Heart right ventricle (tissue), 16 donors: Measurements from ENCODE around the gene CBX2. TPM values are rescaled to one million over a fixed set of nuclear protein-coding genes. Genes with fewer than 3 reads are reported as not detected.

ENCODE experiments used
- ATAC-seq, 8 donors: fragments of 200-7000 bp; cut with Tn5 transposase; one replicate each; pipeline ENCODE4 v1.9.1; 2020; ENCODE audit warnings: mild to moderate bottlenecking in 8 of 8, moderate library complexity in 8 of 8, moderate number of reproducible peaks in 1 of 8
- DNase-seq, 2 donors: peaks; one replicate each; pipeline ENCODE4 v3.0.0-alpha.2; 2020
- H3K27ac ChIP-seq, 10 donors: fragments of 200-600 bp; sonication (generic) in 2 of 10; one replicate each; pipeline versions ENCODE4 v1.5.0 to v1.8.0; 2020 to 2022; ENCODE audit warnings: mild to moderate bottlenecking in 3 of 10
- H3K27me3 ChIP-seq, 7 donors: fragments of 200-600 bp; one replicate each; pipeline ENCODE4 v1.8.0; 2021 to 2022; ENCODE audit warnings: mild to moderate bottlenecking in 2 of 7
- H3K36me3 ChIP-seq, 9 donors: fragments of 200-600 bp; sonication (generic) in 1 of 9; one replicate each; pipeline versions ENCODE4 v1.5.0 to v1.8.0; 2020 to 2022; ENCODE audit warnings: mild to moderate bottlenecking in 2 of 9
- H3K4me1 ChIP-seq, 9 donors: fragments of 200-600 bp; sonication (generic) in 1 of 9; one replicate each; pipeline versions ENCODE4 v1.5.0 to v1.8.0; 2020 to 2022; ENCODE audit warnings: mild to moderate bottlenecking in 4 of 9
- H3K4me3 ChIP-seq, 10 donors: fragments of 200-600 bp; sonication (generic) in 2 of 10; one replicate each; pipeline versions ENCODE4 v1.5.0 to v1.8.0; 2020 to 2022; ENCODE audit warnings: mild to moderate bottlenecking in 7 of 10, moderate library complexity in 2 of 10
- H3K9me3 ChIP-seq, 11 donors: fragments of 200-600 bp in 10 of 11; sonication (generic) in 2 of 11; one replicate each; pipeline versions ENCODE4 v1.5.0 to v1.8.0; 2013 to 2022; ENCODE audit warnings: mild to moderate bottlenecking in 2 of 11, control low read depth in 1 of 11, moderate library complexity in 1 of 11
- WGBS, 2 donors: extraction: QIAGEN DNeasy Blood & Tissue Kit; methylation state at CpG; one replicate each; pipeline ENCODE4 v1.1.7; 2013; ENCODE audit warnings: inconsistent platforms in 1 of 2; 5-methylcytosine and 5-hydroxymethylcytosine counted together
- intact Hi-C, 10 donors: fragments of 100-400 bp; cut with DNase I; formaldehyde crosslinking; loops; one replicate each; pipeline versions ENCODE4 v1.11.1 to v1.14.2; 2022
- polyA plus RNA-seq, 2 donors: library from polyadenylated mRNA; stranded (reverse); fragments of 200-250 nt; gene quantifications; one replicate each; pipeline ENCODE4 v1.2.3, GENCODE V29; 2013
- total RNA-seq, 10 donors: library from RNA; stranded (reverse); fragmentation: NEBNext Ultra II Directional in 3 of 10; extraction: Animal tissue kit (Norgen Biotek cat#: 25700) in 3 of 10; gene quantifications; one replicate each; pipeline versions ENCODE4 v1.2.1 to v1.2.4, GENCODE V29; 2021 to 2023
- TF ChIP-seq, protein P1 (sequence below), 9 donors: fragments of 200-600 bp; sonication (generic) in 2 of 9; IDR thresholded peaks; one replicate each; pipeline versions ENCODE4 v1.5.0 to v1.8.0; 2021 to 2022; ENCODE audit warnings: antibody characterized with exemption in 9 of 9, mild to moderate bottlenecking in 5 of 9, moderate library complexity in 1 of 9
- donor health status: Arrhythmogenic right ventricular cardiomyopathy.
- donor health status: ischemic (EF 13 %, LVEDD 7.1; RV severe dilation, severe dysfunction).
- donor health status: healthy with polysubstance abuse.
- donor health status: DM: no; HTN: yes; CAD: no.
- donor health status: DM: no; HTN: no; CAD: no.
- donor health status: ischemic (EF 25% LVEDD 6.9; RV normal size, moderate dysfunction).
- donor health status: ischemic (EF 25% LVEDD 5.7; RV mildly dilated, moderate dysfunction).
- donor health status: healthy.
- donor health status: DM: yes; HTN: yes; CAD: no.
- donor health status: Ischemic cardiomyopathy.
- donor health status: ischemic (EF 35%, LVEDD 5.7; RV mildly dilated, moderate dysfunction).
- donor health status: nonischemic (EF 11% LVEDD 7.7; RV severe dilation, severe dysfunction).
- donor health status: DM: yes; HTN: yes; CAD: no.
- donor health status: PGD.
- donor health status: ischemic (EF 29% LVEDD 5.4; RV normal size, mild dysfunction).
- donor health status: nonischemic (EF 23%, LVEDD 6.1; RV moderate dilation, normal function).

Gene CBX2
- total and polyA plus RNA-seq, 12 donors, result 1.5 to 7.1 (median 2.9) TPM

DNA sequence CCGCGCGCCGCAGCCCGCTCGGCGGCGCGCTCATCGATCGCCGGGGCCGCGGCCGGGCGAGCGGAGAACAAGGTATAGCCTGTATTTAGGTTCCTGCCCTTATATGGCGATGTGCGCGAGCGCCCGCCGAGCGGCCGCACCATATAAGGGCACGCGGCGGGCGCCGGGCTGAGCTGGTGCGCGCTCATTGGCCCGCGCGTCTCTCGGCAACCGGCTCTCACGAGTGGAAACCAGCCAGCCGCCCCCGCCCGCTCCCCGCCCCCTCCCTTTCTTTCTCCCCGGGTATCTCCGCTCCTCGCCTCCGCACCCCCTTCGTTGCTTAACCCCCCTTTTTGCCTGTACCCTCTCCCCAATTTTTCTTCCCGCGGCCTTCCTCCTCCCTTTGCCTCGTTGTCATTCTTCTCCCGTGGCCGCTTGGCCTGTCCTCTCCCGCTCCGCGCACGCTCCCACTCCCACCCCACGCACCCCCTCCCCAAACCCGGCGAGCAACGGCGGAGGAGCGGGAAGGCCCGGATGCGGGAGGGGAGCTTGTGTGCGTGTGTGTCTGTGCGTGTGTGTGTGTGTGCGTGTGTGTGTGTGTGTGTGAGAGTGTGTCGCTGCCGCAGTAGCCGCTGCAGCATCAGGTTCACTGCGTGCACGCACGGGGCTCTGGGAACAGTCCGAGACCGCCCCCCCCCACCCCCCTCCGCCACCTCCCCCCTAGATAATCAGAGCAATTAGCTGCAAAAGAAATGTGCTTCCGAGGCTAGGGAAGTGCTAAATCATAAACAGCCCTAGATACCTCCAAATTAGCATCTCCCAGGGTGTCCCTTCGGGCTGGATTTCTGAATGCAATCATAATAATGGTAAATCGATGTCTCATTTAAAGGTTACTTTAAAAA lies 32.4 kb downstream of the CBX2 start:
- Histone ChIP-seq H3K36me3 (no peaks in the 10 kb centered on the region), H3K27me3 (peaks cover 48 to 96% (median 93%) of the 10 kb centered on the region in 7 donors), H3K4me1 (peaks cover 20 to 61% (median 43%) of the 10 kb centered on the region in 9 donors), H3K4me3 (peak overlapping the region in 9 of 10 donors; percentile 5 to 39 (median 31)), H3K27ac (no peak overlapping the region), H3K9me3 (no peaks in the 10 kb centered on the region)
- peak; percentile 60 to 73 for DNase-seq
- ATAC-seq, result peak; percentile 66 to 88 (median 78)
- WGBS, 2 donors, result 0 to 1% methylated on average over 74 to 79 of the region's 79 CpGs
- intact Hi-C loops, result loop anchor here in 2 of 10 donors (2.0 to 5.0 kb wide), 3 partner anchors 26 to 182 kb away; partner anchors contain the start of gene CBX4 (in 1 of the 2)
- TF ChIP-seq, protein P1, sequence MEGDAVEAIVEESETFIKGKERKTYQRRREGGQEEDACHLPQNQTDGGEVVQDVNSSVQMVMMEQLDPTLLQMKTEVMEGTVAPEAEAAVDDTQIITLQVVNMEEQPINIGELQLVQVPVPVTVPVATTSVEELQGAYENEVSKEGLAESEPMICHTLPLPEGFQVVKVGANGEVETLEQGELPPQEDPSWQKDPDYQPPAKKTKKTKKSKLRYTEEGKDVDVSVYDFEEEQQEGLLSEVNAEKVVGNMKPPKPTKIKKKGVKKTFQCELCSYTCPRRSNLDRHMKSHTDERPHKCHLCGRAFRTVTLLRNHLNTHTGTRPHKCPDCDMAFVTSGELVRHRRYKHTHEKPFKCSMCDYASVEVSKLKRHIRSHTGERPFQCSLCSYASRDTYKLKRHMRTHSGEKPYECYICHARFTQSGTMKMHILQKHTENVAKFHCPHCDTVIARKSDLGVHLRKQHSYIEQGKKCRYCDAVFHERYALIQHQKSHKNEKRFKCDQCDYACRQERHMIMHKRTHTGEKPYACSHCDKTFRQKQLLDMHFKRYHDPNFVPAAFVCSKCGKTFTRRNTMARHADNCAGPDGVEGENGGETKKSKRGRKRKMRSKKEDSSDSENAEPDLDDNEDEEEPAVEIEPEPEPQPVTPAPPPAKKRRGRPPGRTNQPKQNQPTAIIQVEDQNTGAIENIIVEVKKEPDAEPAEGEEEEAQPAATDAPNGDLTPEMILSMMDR (IDR thresholded peaks at IDR 0.05), result no peak

DNA sequence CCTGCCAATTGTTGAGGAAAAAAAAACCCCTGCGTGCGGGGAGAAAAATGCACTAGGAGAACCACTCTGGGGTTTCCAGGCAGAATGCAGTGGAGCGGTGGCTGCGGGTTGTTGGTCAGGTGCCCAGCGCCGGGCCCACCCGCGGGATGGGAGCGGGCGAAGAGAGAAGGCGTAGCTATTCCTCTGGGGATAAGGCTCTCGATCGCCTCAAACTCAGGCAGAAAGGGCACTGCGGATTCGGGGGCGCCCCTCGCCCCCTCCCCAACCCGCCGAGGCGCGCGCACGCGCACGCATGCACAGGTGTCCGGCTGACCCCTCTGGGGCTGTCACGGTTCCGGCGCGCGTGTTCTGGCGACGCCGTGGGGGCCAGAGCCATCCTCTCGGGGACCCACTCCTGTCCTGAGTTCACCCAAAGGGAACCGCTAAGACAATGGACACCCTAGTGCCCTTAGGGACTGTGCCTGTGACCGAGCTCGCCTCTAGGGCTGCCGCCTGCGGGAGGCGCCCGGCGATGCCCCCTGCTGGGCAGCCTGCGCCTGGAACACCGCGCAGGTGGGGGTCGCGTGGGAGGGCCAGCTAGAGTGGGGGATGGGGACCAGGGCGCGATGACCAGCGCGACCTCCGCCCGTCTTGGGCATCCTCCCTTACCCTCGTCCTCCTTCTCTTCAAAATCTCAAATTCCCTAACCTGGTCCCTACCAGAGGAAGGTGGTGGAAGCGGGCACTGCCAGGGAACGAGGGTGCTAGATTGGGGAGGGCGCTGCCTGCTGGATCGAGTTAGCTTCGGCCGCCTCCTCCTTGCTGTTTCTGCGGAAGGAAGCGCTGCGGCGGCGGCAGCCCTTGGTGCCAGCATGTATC lies 33.3 kb downstream of the CBX2 start:
- DNase-seq, result no peak
- Histone ChIP-seq H3K4me1 (peaks cover 20 to 62% (median 45%) of the 10 kb centered on the region in 9 donors), H3K9me3 (no peaks in the 10 kb centered on the region), H3K27ac (no peak overlapping the region), H3K36me3 (no peaks in the 10 kb centered on the region), H3K4me3 (peak overlapping the region in 8 of 10 donors; percentile 6 to 39 (median 32)), H3K27me3 (peaks cover 42 to 96% (median 94%) of the 10 kb centered on the region in 7 donors)
- TF ChIP-seq, protein P1 (IDR thresholded peaks at IDR 0.05), result peak; percentile 44 to 82 (median 67)
- intact Hi-C loops, result loop anchor here in 2 of 10 donors (2.0 to 5.0 kb wide), 3 partner anchors 26 to 181 kb away; partner anchors contain the start of gene CBX4 (in 1 of the 2)
- peak; percentile 50 to 81 (median 74) for ATAC-seq
- WGBS, 2 donors, result 1 to 2% methylated on average over 66 of the region's 66 CpGs

DNA sequence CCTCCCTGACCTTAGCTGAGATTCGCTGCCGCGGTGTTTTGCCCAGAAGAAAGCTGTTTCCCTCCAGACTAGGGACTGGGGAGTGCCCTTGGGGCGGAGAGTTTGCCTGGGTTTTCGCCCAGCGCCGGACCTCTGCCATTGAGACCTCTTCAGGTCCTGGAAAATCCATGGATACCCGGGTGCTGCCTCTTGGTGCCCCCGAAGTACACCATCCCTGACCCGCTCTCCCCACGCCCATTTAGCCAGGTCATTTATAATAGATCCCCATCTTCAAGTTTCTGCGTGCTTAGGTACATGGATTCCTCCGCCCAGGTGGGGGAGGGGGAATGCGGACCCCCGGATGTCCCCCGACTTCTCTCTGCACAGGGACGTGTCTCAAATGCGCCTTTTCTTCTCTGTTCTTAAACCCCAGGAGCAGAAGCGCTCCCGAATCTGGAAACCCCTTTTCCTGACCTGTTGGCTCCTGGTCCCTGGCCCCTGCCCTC lies 34.0 kb downstream of the CBX2 start:
- H3K36me3 ChIP-seq, result no peaks in the 10 kb centered on the region
- WGBS, 2 donors, result 23 to 30% methylated on average over 20 of the region's 20 CpGs
- peaks cover 20 to 59% (median 45%) of the 10 kb centered on the region in 9 donors for H3K4me1 ChIP-seq
- H3K4me3 ChIP-seq, result peak overlapping the region in 4 of 10 donors; percentile 6 to 39 (median 36)
- DNase-seq (no peak), ATAC-seq (no peak)
- H3K9me3 ChIP-seq, result no peaks in the 10 kb centered on the region
- H3K27me3 ChIP-seq, result peaks cover 35 to 96% (median 93%) of the 10 kb centered on the region in 7 donors
- intact Hi-C loops, result loop anchor here in 2 of 10 donors (2.0 to 5.0 kb wide), 3 partner anchors 25 to 180 kb away; partner anchors contain the start of gene CBX4 (in 1 of the 2)
- TF ChIP-seq, protein P1 (IDR thresholded peaks at IDR 0.05), result no peak
- H3K27ac ChIP-seq, result no peak overlapping the region
